IgD-negative memory B cell (primary cell): Measurements from ENCODE around the gene ANXA5. TPM values are rescaled to one million over a fixed set of nuclear protein-coding genes. Genes with fewer than 3 reads are reported as not detected.
"Not testable (repeated sequence)": the region's sequence is repeated elsewhere in the genome, so short reads cannot be mapped to it uniquely, and the experiment has no call there.

Experiments
- H3K27ac Mint-ChIP-seq, 3 donors: one replicate each; pipeline ENCODE4 v1.8.0; 2020 to 2022; ENCODE audit warnings: mild to moderate bottlenecking in 3 of 3, mixed read lengths in 3 of 3, moderate library complexity in 1 of 3
- H3K27me3 Mint-ChIP-seq: one replicate; pipeline ENCODE4 v1.8.0; 2021; ENCODE audit warnings: mixed read lengths
- H3K36me3 Mint-ChIP-seq: one replicate; pipeline ENCODE4 v1.8.0; 2020; ENCODE audit warnings: mild to moderate bottlenecking, mixed read lengths
- H3K4me1 Mint-ChIP-seq, 3 donors: one replicate each; pipeline ENCODE4 v1.8.0; 2020 to 2022; ENCODE audit warnings: mixed read lengths in 3 of 3, mild to moderate bottlenecking in 1 of 3
- H3K4me3 Mint-ChIP-seq, 4 donors: one replicate each; pipeline ENCODE4 v1.8.0; 2020 to 2022; ENCODE audit warnings: mild to moderate bottlenecking in 4 of 4, mixed read lengths in 4 of 4, moderate library complexity in 3 of 4
- H3K9me3 Mint-ChIP-seq, 3 donors: one replicate each; pipeline ENCODE4 v1.8.0; 2020 to 2021; ENCODE audit warnings: mixed read lengths in 3 of 3, mild to moderate bottlenecking in 1 of 3
- polyA plus RNA-seq: library from polyadenylated mRNA; unstranded; fragments of 300-500 nt; fragmentation: Illumina TruSeq; gene quantifications from one replicate; pipeline ENCODE4 v1.2.3, GENCODE V29; 2021

ANXA5 gene
- polyA plus RNA-seq, 1 donor from 2014 or later = 170 TPM

DNA sequence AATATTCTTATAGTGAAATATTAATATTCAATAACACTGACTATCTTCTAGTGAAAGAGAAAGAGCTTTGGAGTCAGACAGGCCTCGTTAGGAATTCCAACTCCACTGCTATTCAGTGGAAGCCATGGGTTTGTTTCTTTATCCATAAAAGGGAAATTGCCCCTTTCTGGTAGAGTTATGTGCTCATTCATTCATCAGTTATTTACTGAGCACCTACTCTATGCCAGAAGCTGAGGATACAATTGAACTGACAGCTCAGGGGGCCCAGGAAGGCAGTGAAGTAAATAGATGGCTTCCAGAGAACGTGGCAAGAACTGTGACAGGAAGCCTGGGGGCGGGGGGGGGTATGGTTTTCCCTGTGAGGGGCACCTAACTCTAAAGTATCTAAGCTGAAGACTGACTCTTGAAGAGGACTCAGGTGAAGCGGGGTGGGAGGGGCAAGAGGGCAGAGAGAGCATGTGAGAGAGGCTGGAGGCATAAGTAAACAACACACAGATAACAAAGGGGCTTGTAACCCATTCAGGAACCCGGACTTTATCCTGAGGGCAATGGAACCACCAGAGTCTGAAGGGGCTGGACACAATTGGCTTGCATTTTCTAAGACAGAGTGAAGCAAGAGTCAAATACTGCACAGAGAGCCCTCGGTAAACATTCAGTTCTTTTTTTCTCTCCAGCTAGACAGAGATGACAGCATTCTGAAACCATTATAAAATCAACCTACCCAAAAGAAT lies 20.3 kb downstream of the ANXA5 start:
- Mint-ChIP-seq H3K4me1 (no peaks in the 10 kb centered on the region), H3K27me3 (no peaks in the 10 kb centered on the region), H3K4me3 (no peak overlapping the region), H3K36me3 (peaks cover 13% of the 10 kb centered on the region), H3K9me3 (no peaks in the 10 kb centered on the region), H3K27ac (no peak overlapping the region)

DNA sequence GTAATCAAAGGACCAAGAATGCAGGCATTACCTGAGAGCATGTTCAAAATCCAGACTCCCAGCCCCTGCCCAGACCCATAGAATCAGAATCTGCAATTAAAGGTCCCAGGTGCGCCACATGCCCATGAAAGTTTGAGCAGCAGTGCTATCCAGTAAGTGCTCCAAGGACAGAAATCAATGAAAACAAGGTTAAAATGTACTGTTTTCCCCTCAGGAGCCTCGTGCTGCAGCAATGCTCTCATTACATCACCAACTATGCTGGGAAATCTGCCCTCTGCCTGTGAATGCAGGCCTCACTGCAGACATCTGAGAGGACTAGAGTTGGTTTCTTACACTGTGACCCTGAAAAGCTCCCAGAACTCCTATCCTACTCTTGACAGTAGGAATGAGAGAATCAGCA lies 21.1 kb downstream of the ANXA5 start:
- Mint-ChIP-seq H3K4me3 (no peak overlapping the region), H3K9me3 (no peaks in the 10 kb centered on the region), H3K27ac (no peak overlapping the region), H3K4me1 (no peaks in the 10 kb centered on the region), H3K27me3 (no peaks in the 10 kb centered on the region), H3K36me3 (peaks cover 15% of the 10 kb centered on the region)

DNA sequence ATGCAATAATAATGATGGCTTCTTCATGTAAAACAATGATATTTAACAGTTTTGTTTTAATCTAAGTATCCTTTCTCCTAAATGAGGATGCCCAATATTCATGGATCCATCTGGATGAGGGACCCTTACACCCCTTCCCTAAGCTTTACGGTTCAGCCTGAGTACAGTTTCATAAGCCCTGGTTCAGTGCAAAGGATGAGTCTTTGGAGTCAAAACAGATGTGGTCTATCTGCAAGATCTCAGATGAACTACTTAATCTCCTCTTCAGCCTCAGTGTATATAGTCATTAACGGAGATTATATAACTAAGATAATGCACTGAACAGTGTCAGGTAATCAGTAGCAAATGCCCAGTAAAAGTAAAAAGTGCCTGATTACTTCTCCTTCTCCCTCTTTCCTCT lies 22.1 kb downstream of the ANXA5 start:
- Mint-ChIP-seq H3K4me3 (no peak overlapping the region), H3K9me3 (no peaks in the 10 kb centered on the region), H3K27me3 (no peaks in the 10 kb centered on the region), H3K4me1 (no peaks in the 10 kb centered on the region), H3K36me3 (peaks cover 15% of the 10 kb centered on the region), H3K27ac (no peak overlapping the region)

- no peak overlapping the region for H3K27ac Mint-ChIP-seq
- H3K4me1 Mint-ChIP-seq = peaks cover 0 to 2% (median 0%) of the 10 kb centered on the region in 3 donors
- no peaks in the 10 kb centered on the region for H3K27me3 Mint-ChIP-seq
- H3K9me3 Mint-ChIP-seq = no peaks in the 10 kb centered on the region
- peaks cover 18% of the 10 kb centered on the region for H3K36me3 Mint-ChIP-seq
- no peak overlapping the region for H3K4me3 Mint-ChIP-seq
Measured at GRCh38 chr4:121674191-121674590, 22.6 kb downstream of the ANXA5 start.

GRCh38 chr4:121669163-121669550 lies 27.6 kb downstream of the ANXA5 start:
- no peak overlapping the region for H3K4me3 Mint-ChIP-seq
- no peak overlapping the region for H3K27ac Mint-ChIP-seq
- no peaks in the 10 kb centered on the region for H3K27me3 Mint-ChIP-seq

DNA sequence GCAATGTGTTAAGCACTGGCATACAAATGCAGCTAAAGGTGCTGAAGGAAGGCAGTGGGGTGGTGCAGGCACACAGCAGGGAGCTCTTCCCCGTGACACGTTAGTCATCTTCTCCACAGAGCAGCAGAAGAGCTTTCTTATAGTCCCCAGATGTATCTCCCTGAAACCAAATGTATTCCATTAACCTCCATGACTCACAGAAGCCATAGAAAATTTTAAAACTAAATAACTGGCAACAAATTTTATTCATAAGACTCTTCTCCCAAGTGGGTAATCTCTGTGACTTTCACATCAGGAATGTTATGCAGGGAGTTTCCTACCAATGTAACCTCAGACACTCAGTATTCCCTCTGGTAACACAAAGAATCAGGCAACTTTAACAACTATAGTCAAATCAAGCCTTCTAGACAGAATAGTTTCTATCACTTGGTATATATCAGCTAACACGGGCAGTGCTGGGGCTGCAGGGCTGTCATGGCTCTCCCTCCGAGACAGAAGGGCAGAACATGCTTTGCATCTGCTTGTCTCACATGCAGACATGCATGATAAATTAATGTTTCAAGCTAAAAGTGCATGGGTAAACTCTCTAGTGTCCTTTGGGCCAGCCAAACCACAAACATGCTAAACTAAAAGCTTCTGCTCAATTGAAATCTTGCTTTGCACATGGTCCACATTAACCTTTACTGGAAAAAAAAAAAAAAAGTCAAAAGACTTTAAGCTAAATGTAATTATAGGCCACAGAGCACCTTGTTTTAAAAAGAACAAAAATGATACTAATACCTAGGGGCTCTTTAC lies 28.2 kb downstream of the ANXA5 start:
- Mint-ChIP-seq H3K27ac (no peak overlapping the region), H3K36me3 (peaks cover 18% of the 10 kb centered on the region), H3K27me3 (no peaks in the 10 kb centered on the region), H3K9me3 (peaks cover 0 to under 1% (median 0%) of the 10 kb centered on the region in 3 donors), H3K4me1 (peaks cover 0 to 2% (median 0%) of the 10 kb centered on the region in 3 donors), H3K4me3 (no peak overlapping the region)

More at GRCh38 chr4:121669163-121669550, 27.6 kb downstream of the ANXA5 start:
- Mint-ChIP-seq H3K4me1 (peaks cover 0 to 2% (median 0%) of the 10 kb centered on the region in 3 donors), H3K9me3 (no peaks in the 10 kb centered on the region), H3K36me3 (peaks cover 16% of the 10 kb centered on the region)

- Mint-ChIP-seq H3K27ac (no peak overlapping the region), H3K9me3 (peaks cover 0 to 3% (median under 1%) of the 10 kb centered on the region in 3 donors), H3K36me3 (peaks cover 7% of the 10 kb centered on the region), H3K4me3 (no peak overlapping the region), H3K4me1 (peaks cover 0 to 2% (median 0%) of the 10 kb centered on the region in 3 donors), H3K27me3 (no peaks in the 10 kb centered on the region)
Measured at GRCh38 chr4:121666091-121666679, 30.6 kb downstream of the ANXA5 start.

DNA sequence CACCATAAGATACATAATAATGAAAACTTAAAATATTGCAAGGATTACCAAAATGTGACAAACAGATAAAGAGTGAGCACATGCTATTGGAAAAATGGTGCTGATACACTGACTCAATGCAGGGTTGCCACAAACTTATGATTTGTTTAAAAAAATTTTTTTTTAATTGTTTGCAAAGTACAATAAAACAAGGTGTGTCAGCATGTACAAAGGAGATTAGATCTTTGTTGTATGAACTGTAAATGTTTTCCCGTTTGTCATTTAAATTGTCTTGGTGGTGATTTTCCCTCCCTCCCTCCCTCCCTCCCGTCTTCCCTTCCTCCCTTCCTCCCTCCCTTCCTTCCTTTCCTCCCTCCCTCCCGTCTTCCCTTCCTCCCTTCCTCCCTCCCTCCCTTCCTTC lies 31.4 kb downstream of the ANXA5 start:
- no peaks in the 10 kb centered on the region for H3K27me3 Mint-ChIP-seq
- H3K36me3 Mint-ChIP-seq = peaks cover 7% of the 10 kb centered on the region

GRCh38 chr4:121662225-121662624 lies 34.6 kb downstream of the ANXA5 start:
- peaks cover 0 to 4% (median 3%) of the 10 kb centered on the region in 3 donors for H3K9me3 Mint-ChIP-seq
- no peak overlapping the region for H3K4me3 Mint-ChIP-seq
- peaks cover 4% of the 10 kb centered on the region for H3K36me3 Mint-ChIP-seq
- H3K4me1 Mint-ChIP-seq = no peaks in the 10 kb centered on the region
- H3K27ac Mint-ChIP-seq = no peak overlapping the region
- no peaks in the 10 kb centered on the region for H3K27me3 Mint-ChIP-seq

More for the DNA sequence above, 31.4 kb downstream of the ANXA5 start:
- H3K27ac Mint-ChIP-seq = no peak overlapping the region
- H3K9me3 Mint-ChIP-seq = peaks cover 0 to 4% (median 3%) of the 10 kb centered on the region in 3 donors
- H3K4me1 Mint-ChIP-seq = peaks cover 0 to 2% (median 0%) of the 10 kb centered on the region in 3 donors
- H3K4me3 Mint-ChIP-seq = no peak overlapping the region

DNA sequence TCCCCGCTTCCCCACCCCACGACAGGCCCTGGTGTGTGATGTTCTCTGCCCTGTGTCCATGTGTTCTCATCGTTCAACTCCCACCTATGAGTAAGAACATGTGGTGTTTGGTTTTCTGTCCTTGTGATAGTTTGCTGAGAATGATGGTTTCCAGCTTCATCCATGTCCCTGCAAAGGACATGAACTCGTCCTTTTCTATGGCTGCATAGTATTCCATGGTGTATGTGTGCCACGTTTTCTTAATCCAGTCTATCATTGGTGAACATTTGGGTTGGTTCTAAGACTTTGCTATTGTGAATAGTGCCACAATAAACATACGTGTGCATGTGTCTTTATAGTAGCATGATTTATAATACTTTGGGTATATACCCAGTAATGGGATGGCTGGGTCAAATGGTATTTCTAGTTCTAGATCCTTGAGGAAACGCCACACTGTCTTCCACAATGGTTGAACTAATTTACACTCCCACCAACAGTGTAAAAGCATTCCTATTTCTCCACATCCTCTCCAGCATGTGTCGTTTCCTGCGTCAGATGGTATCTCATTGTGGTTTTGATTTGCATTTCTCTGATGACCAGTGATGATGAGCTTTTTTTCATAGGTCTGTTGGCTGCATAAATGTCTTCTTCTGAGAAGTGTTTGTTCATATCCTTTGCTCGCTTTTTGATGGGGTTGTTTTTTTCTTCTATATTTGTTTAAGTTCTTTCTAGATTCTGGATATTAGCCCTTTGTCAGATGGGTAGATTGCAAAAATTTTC lies 36.4 kb downstream of the ANXA5 start:
- H3K27ac Mint-ChIP-seq, H3K27me3 Mint-ChIP-seq, H3K9me3 Mint-ChIP-seq, H3K36me3 Mint-ChIP-seq, H3K4me3 Mint-ChIP-seq, H3K4me1 Mint-ChIP-seq: not testable (repeated sequence)

- peaks cover 2% of the 10 kb centered on the region for H3K27me3 Mint-ChIP-seq
- no peaks in the 10 kb centered on the region for H3K36me3 Mint-ChIP-seq
- no peak overlapping the region for H3K27ac Mint-ChIP-seq
- H3K4me3 Mint-ChIP-seq = no peak overlapping the region
- H3K9me3 Mint-ChIP-seq = peaks cover 0 to 4% (median 0%) of the 10 kb centered on the region in 3 donors
- peaks cover 6 to 9% (median 7%) of the 10 kb centered on the region in 3 donors for H3K4me1 Mint-ChIP-seq
Measured at GRCh38 chr4:121658125-121658524, 38.7 kb downstream of the ANXA5 start.

GRCh38 chr4:121656269-121656641 lies 40.5 kb downstream of the ANXA5 start:
- no peak overlapping the region for H3K27ac Mint-ChIP-seq
- H3K36me3 Mint-ChIP-seq = no peaks in the 10 kb centered on the region
- peaks cover 6 to 9% (median 7%) of the 10 kb centered on the region in 3 donors for H3K4me1 Mint-ChIP-seq
- H3K4me3 Mint-ChIP-seq = no peak overlapping the region
- H3K9me3 Mint-ChIP-seq = peaks cover 0 to 4% (median 0%) of the 10 kb centered on the region in 3 donors
- peaks cover 2% of the 10 kb centered on the region for H3K27me3 Mint-ChIP-seq

DNA sequence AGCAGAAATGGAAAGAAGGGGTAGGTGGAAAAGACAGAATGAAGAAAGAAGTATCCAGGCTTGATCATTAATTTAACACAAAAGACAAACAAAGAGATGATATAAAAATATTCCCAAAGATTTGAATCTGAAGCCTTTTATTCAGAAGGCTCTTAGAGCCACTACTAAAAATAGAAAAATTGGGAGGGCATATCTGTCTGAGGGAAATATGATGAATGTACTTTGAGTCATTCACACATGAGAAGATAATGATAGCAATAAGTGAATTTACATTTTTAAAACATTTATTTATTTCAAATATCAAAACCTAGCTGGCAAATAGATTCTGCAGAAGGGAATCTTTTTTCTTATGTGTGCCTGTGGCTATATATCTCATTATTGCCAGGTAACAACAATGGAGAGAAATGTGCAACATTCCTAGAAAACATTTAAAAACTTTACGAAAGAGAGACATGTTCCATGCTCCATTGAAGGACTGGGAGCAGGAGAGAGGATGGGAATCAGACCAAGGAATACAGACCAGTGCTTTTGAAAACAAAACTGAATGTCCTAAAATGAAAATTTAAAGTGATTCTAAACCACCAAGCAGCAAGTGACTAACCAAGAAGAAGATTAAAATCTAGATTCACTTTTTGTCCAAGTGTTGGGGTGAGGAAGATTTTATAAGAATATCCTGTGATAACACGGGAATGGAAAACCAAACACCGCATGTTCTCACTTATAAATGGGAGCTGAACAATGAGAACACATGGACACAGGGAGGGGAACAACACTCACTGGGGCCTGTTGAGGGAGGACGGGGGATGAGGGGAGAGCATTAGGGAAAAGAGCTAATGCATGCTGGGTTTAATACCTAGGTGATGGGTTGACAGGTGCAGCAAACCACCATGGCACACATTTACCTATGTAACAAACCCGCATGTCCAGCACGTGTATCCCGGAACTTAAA lies 41.2 kb downstream of the ANXA5 start:
- Mint-ChIP-seq H3K4me1 (peaks cover 6 to 9% (median 7%) of the 10 kb centered on the region in 3 donors), H3K9me3 (peaks cover 0 to 1% (median 0%) of the 10 kb centered on the region in 3 donors), H3K27me3 (peaks cover 2% of the 10 kb centered on the region), H3K4me3 (no peak overlapping the region), H3K27ac (no peak overlapping the region), H3K36me3 (no peaks in the 10 kb centered on the region)

- no peaks in the 10 kb centered on the region for H3K9me3 Mint-ChIP-seq
- H3K27ac Mint-ChIP-seq = no peak overlapping the region
- H3K27me3 Mint-ChIP-seq = peaks cover 5% of the 10 kb centered on the region
- H3K4me1 Mint-ChIP-seq = peaks cover 6 to 9% (median 7%) of the 10 kb centered on the region in 3 donors
- H3K36me3 Mint-ChIP-seq = no peaks in the 10 kb centered on the region
- no peak overlapping the region for H3K4me3 Mint-ChIP-seq
Measured at GRCh38 chr4:121654738-121655137, 42.0 kb downstream of the ANXA5 start.
